ENCODE measurements around the gene CCPG1. TPM values are rescaled to one million over a fixed set of nuclear protein-coding genes. Genes with fewer than 3 reads are reported as not detected.

Gene CCPG1
- total RNA-seq, 4 donors from 2014 or later, result 23.6 to 35.8 (median 26.4) TPM

GRCh38 chr15:55322467-55322866, 85.7 kb downstream of the CCPG1 start:
- 88% methylated on average over 5 of the region's 5 CpGs for WGBS
- Histone ChIP-seq H3K36me3 (no peaks in the 10 kb centered on the region), H3K4me3 (no peak overlapping the region), H3K27me3 (no peaks in the 10 kb centered on the region), H3K27ac (no peak overlapping the region), H3K9me3 (no peaks in the 10 kb centered on the region), H3K4me1 (peaks cover 22% of the 10 kb centered on the region)
- TF ChIP-seq POLR2A (IDR thresholded peaks at IDR 0.05) (no peak), EP300 (IDR thresholded peaks at IDR 0.05) (no peak), CTCF (IDR thresholded peaks at IDR 0.05) (no peak), POLR2AphosphoS5 (IDR thresholded peaks at IDR 0.05) (no peak)
- DNase-seq (ENCODE audit: low spot score in 2 of 2), result no peak

DNA sequence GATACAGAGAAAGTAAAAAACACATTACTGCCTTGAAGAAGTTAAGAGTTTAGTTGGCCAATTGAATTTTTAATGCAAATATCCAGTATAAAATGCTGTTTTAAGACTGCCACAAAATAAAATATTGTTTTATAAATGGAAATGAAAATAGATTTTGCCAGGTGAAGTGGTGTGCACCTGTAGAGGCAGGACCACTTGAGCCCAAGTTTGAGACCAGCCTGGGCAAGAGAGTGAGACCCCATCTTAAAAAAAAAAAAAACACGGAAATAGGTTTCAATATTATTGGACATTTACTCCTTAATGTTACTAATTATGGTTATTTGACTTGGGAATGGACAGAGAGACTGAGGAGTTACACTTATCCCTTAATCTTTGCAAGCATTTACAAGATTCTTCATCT, 87.2 kb downstream of the CCPG1 start:
- Histone ChIP-seq H3K4me3 (no peak overlapping the region), H3K36me3 (no peaks in the 10 kb centered on the region), H3K27me3 (no peaks in the 10 kb centered on the region), H3K27ac (no peak overlapping the region), H3K4me1 (peaks cover 30% of the 10 kb centered on the region), H3K9me3 (no peaks in the 10 kb centered on the region)
- no peak for TF ChIP-seq POLR2A (IDR thresholded peaks at IDR 0.05)
- no peak for TF ChIP-seq EP300 (IDR thresholded peaks at IDR 0.05)
- no peak for TF ChIP-seq POLR2AphosphoS5 (IDR thresholded peaks at IDR 0.05)
- 95% methylated on average over 1 of the region's 1 CpG for WGBS
- DNase-seq (ENCODE audit: low spot score in 2 of 2), result no peak

GRCh38 chr15:55320238-55320550, 88.0 kb downstream of the CCPG1 start:
- no peaks in the 10 kb centered on the region for H3K36me3 ChIP-seq
- peak overlapping the region; percentile 90 for H3K4me3 ChIP-seq

DNA sequence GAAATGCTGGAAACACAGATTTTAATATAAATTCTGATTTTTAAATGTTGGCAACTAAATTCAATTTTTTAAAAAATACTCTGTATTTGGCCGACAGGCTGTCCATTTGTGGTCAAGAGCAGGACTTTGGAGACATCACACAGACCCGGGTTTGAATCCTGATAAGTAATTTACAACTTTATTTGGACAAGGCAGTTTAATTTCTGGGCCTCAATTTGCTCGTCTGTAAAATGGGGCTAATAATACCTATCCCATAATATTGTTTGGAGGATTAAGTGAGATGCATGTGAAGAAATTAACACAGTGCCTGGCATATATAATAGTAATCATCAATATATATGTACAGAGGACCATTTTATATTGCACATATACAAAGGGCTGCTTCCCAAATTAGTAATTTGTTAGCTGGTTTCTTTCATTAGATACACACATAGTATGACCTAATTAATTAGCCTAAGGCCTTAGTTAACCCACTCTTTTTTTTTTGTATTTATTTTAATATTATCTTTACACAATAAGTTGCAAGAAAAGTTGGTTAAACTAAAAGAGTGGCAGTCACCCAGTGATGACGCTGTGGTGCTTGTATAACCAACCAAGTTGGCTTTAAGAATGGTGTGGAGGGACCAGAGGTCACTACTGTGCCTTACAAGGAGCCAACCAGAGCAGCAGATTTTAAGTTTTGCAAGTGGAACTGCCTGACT, 88.5 kb downstream of the CCPG1 start:
- H3K27me3 ChIP-seq, result no peaks in the 10 kb centered on the region
- 51% methylated on average over 4 of the region's 4 CpGs for WGBS
- no peaks in the 10 kb centered on the region for H3K9me3 ChIP-seq
- TF ChIP-seq POLR2A (IDR thresholded peaks at IDR 0.05), result no peak
- TF ChIP-seq CTCF (IDR thresholded peaks at IDR 0.05), result no peak
- no peak for TF ChIP-seq EP300 (IDR thresholded peaks at IDR 0.05)
- no peak for TF ChIP-seq POLR2AphosphoS5 (IDR thresholded peaks at IDR 0.05)
- H3K36me3 ChIP-seq, result no peaks in the 10 kb centered on the region
- peak overlapping the region; percentile 90 for H3K4me3 ChIP-seq
- H3K27ac ChIP-seq, result peak overlapping the region; percentile 92
- peaks cover 30% of the 10 kb centered on the region for H3K4me1 ChIP-seq
- no peak for DNase-seq (ENCODE audit: low spot score in 2 of 2)

More at GRCh38 chr15:55320238-55320550, 88.0 kb downstream of the CCPG1 start:
- Histone ChIP-seq H3K27ac (no peak overlapping the region), H3K27me3 (no peaks in the 10 kb centered on the region), H3K9me3 (no peaks in the 10 kb centered on the region), H3K4me1 (peaks cover 30% of the 10 kb centered on the region)
- 35% methylated on average over 2 of the region's 2 CpGs for WGBS
- DNase-seq (ENCODE audit: low spot score in 2 of 2), result no peak
- TF ChIP-seq EP300 (IDR thresholded peaks at IDR 0.05) (no peak), CTCF (IDR thresholded peaks at IDR 0.05) (no peak), POLR2A (IDR thresholded peaks at IDR 0.05) (no peak), POLR2AphosphoS5 (IDR thresholded peaks at IDR 0.05) (no peak)

- peaks cover 30% of the 10 kb centered on the region for H3K4me1 ChIP-seq
- peak; percentile 91 to 92 for DNase-seq (ENCODE audit: low spot score in 2 of 2)
- H3K27me3 ChIP-seq, result no peaks in the 10 kb centered on the region
- H3K9me3 ChIP-seq, result no peaks in the 10 kb centered on the region
- peak within 1 kb of the TSS; percentile 92 for H3K27ac ChIP-seq
- TF ChIP-seq POLR2A (IDR thresholded peaks at IDR 0.05), result peak in 1 of 2 donors; percentile 63
- TF ChIP-seq POLR2AphosphoS5 (IDR thresholded peaks at IDR 0.05), result peak; percentile 49 to 97 (median 60)
- no peak for TF ChIP-seq EP300 (IDR thresholded peaks at IDR 0.05)
- no peak for TF ChIP-seq CTCF (IDR thresholded peaks at IDR 0.05)
- no peaks in the 10 kb centered on the region for H3K36me3 ChIP-seq
- H3K4me3 ChIP-seq, result peak within 1 kb of the TSS; percentile 90
- WGBS, result under 1% methylated on average over 47 of the region's 49 CpGs
Observed at GRCh38 chr15:55318588-55319494, 89.3 kb downstream of the CCPG1 start, which contains the start of the genes PIGB and PIGBOS1. PIGB (plus strand) TSS chr15:55319222; CDS start chr15:55319251, 29 bp downstream. PIGBOS1 (minus strand) TSS chr15:55319123; CDS start chr15:55317792, 1,331 bp downstream.

Other genes starting within 250 kb of the CCPG1 start
- 10 to 100 TPM; 52.1 to 56.9 (median 53.7) TPM for gene RSL24D1, start 211.4 kb downstream of the CCPG1 start, total RNA-seq
- gene RAB27A, start 118.5 kb downstream of the CCPG1 start, total RNA-seq, result 10 to 100 TPM in 2 of 4 donors, 1 to 10 TPM in 2; 7.8 to 16.1 (median 9.2) TPM
- gene PIGBOS1, start 89.2 kb downstream of the CCPG1 start, total RNA-seq, result 10 to 100 TPM in 1 of 4 donors, 1 to 10 TPM in 3; 4.1 to 17.8 (median 8.9) TPM
- gene PIGB, start 89.1 kb downstream of the CCPG1 start, total RNA-seq, result 10 to 100 TPM in 2 of 4 donors, 1 to 10 TPM in 2; 6.7 to 13.2 (median 9.9) TPM
- 1 to 10 TPM in 3 of 4 donors, not detected in 1; 1.5 to 3.6 (median 2.6) TPM for gene PIERCE2, start 136 bp upstream of the CCPG1 start, total RNA-seq
- 1 to 10 TPM in 2 of 4 donors, under 1 TPM in 2; 0.55 to 1.1 (median 0.87) TPM for gene DNAAF4, start 99.9 kb upstream of the CCPG1 start, total RNA-seq
- 1 to 10 TPM; 1.1 to 3.3 (median 2.8) TPM for gene PYGO1, start 180.0 kb upstream of the CCPG1 start, total RNA-seq